GM23338 (cell line): ENCODE results near the gene PIK3C3. TPM values are rescaled to one million over a fixed set of nuclear protein-coding genes. Genes with fewer than 3 reads are reported as not detected.

ENCODE experiments used
- ATAC-seq: fragments of 200-7000 bp; cut with Tn5 transposase; 3 replicates; pipeline ENCODE4 v1.9.1; 2020
- DNase-seq: peaks from one replicate; pipeline ENCODE4 v3.0.0-alpha.2; 2015; ENCODE audit warnings: low spot score
- H2AFZ ChIP-seq: fragments of 200-600 bp; sonication (generic); 2 replicates; pipeline ENCODE4 v1.8.0; 2016; ENCODE audit warnings: antibody characterized with exemption, mild to moderate bottlenecking, moderate library complexity
- H3F3A ChIP-seq: fragments of 200-600 bp; sonication (generic); replicated peaks from 2 replicates; pipeline ENCODE4 v1.8.0; 2017; ENCODE audit warnings: antibody characterized with exemption, mixed run types, low read depth
- H3K27ac ChIP-seq: fragments of 200-600 bp; sonication (generic); 2 replicates; pipeline ENCODE4 v1.6.1; 2016; ENCODE audit warnings: low read depth
- H3K27me3 ChIP-seq: fragments of 200-600 bp; sonication (generic); 2 replicates; pipeline ENCODE4 v1.8.0; 2016; ENCODE audit warnings: mild to moderate bottlenecking, mixed run types, moderate library complexity; ENCODE audit not compliant: insufficient read depth
- H3K36me3 ChIP-seq: fragments of 200-600 bp; sonication (generic); 2 replicates; pipeline ENCODE4 v1.8.0; 2016; ENCODE audit warnings: mild to moderate bottlenecking; ENCODE audit not compliant: insufficient read depth
- H3K4me1 ChIP-seq: fragments of 200-600 bp; sonication (generic); 2 replicates; pipeline ENCODE4 v1.8.0; 2016; ENCODE audit warnings: mild to moderate bottlenecking, moderate library complexity; ENCODE audit not compliant: insufficient read depth
- H3K4me2 ChIP-seq: fragments of 200-600 bp; sonication (generic); 2 replicates; pipeline ENCODE4 v1.7.1; 2017; ENCODE audit warnings: mixed run types
- H3K4me3 ChIP-seq: fragments of 200-600 bp; sonication (generic); 2 replicates; pipeline ENCODE4 v1.6.1; 2016; ENCODE audit warnings: mixed run types
- H3K79me2 ChIP-seq: fragments of 200-600 bp; sonication (generic); replicated peaks from 2 replicates; pipeline ENCODE4 v1.8.0; 2017; ENCODE audit warnings: mild to moderate bottlenecking; ENCODE audit not compliant: insufficient read depth
- H3K9me2 ChIP-seq: fragments of 200-600 bp; sonication (generic); 2 replicates; pipeline ENCODE4 v1.8.0; 2017; ENCODE audit not compliant: insufficient read depth
- H4K20me1 ChIP-seq: fragments of 200-600 bp; sonication (generic); replicated peaks from 2 replicates; pipeline ENCODE4 v1.8.0; 2017; ENCODE audit warnings: mild to moderate bottlenecking; ENCODE audit not compliant: insufficient read depth
- H3K27ac Mint-ChIP-seq: 2 replicates; pipeline ENCODE4 v1.8.0; 2020; ENCODE audit warnings: inconsistent platforms, mild to moderate bottlenecking, moderate library complexity, mixed read lengths
- H3K27me3 Mint-ChIP-seq: 3 replicates; pipeline ENCODE4 v1.8.0; 2022; ENCODE audit warnings: low read depth, mild to moderate bottlenecking, moderate library complexity, mixed read lengths, inconsistent platforms; ENCODE audit not compliant: insufficient read depth, poor library complexity
- H3K36me3 Mint-ChIP-seq: 3 replicates; pipeline ENCODE4 v1.8.0; 2021; ENCODE audit warnings: low read depth, mild to moderate bottlenecking, inconsistent platforms, moderate library complexity, mixed read lengths
- H3K4me1 Mint-ChIP-seq: 3 replicates; pipeline ENCODE4 v1.8.0; 2020; ENCODE audit warnings: mild to moderate bottlenecking, inconsistent platforms, mixed read lengths
- H3K4me3 Mint-ChIP-seq: 3 replicates; pipeline ENCODE4 v1.8.0; 2021; ENCODE audit warnings: moderate library complexity, mild to moderate bottlenecking, inconsistent platforms, mixed read lengths
- H3K9me3 Mint-ChIP-seq: 3 replicates; pipeline ENCODE4 v1.8.0; 2020; ENCODE audit warnings: moderate library complexity, mild to moderate bottlenecking, inconsistent platforms, mixed read lengths
- CREB1 ChIP-seq: fragments of 250-450 bp; sonication (Bioruptor Pico); IDR thresholded peaks from 2 replicates; pipeline ENCODE4 v1.5.0; 2020; ENCODE audit warnings: low read depth, mild to moderate bottlenecking, moderate library complexity
- EZH2phosphoT487 ChIP-seq: fragments of 200-600 bp; sonication (generic); IDR thresholded peaks from one replicate; pipeline ENCODE4 v1.8.1; 2018; ENCODE audit warnings: antibody characterized with exemption; ENCODE audit not compliant: unreplicated experiment
- JUNB ChIP-seq: IDR thresholded peaks from one replicate; pipeline ENCODE4 v1.6.1; 2016; ENCODE audit warnings: antibody characterized with exemption; ENCODE audit not compliant: unreplicated experiment
- POLR2AphosphoS5 ChIP-seq: IDR thresholded peaks from 2 replicates; pipeline ENCODE4 v1.6.1; 2016; ENCODE audit warnings: antibody characterized with exemption, low read depth
- STAT1 ChIP-seq: IDR thresholded peaks from one replicate; pipeline ENCODE4 v1.6.1; 2016; ENCODE audit warnings: antibody characterized with exemption; ENCODE audit not compliant: unreplicated experiment
- ZNF114 ChIP-seq: fragments of 250-450 bp; sonication (Bioruptor Pico); IDR thresholded peaks from 2 replicates; pipeline ENCODE4 v1.5.0; 2020; ENCODE audit warnings: mild to moderate bottlenecking, moderate library complexity
- ZNF331 ChIP-seq: fragments of 250-450 bp; sonication (Bioruptor Pico); IDR thresholded peaks from 2 replicates; pipeline ENCODE4 v1.5.0; 2020; ENCODE audit warnings: low read depth, mild to moderate bottlenecking, moderate library complexity
- polyA plus RNA-seq: library from polyadenylated mRNA; unstranded; fragments of >200 nt; fragmentation: Nextera tagmentation; extraction: Ambion mirVana; gene quantifications from 2 replicates; pipeline ENCODE4 v1.2.1, GENCODE V29; 2016
- total RNA-seq: library from RNA; depleted of rRNA; stranded (reverse); fragments of >200 nt; shearing (Covaris generic); gene quantifications from 2 replicates; pipeline ENCODE4 v1.2.3, GENCODE V29; 2014
- TF ChIP-seq, protein P1 (sequence below): IDR thresholded peaks from one replicate; pipeline ENCODE4 v1.6.1; 2018; ENCODE audit warnings: antibody characterized with exemption; ENCODE audit not compliant: unreplicated experiment
- TF ChIP-seq, protein P2 (sequence below): fragments of 250-450 bp; sonication (Bioruptor Pico); IDR thresholded peaks from 2 replicates; pipeline ENCODE4 v1.5.0; 2020; ENCODE audit warnings: mild to moderate bottlenecking, moderate library complexity

Gene PIK3C3
- total and polyA plus RNA-seq, 2 experiments from 2014 or later: 25.9 to 35.4 TPM

DNA sequence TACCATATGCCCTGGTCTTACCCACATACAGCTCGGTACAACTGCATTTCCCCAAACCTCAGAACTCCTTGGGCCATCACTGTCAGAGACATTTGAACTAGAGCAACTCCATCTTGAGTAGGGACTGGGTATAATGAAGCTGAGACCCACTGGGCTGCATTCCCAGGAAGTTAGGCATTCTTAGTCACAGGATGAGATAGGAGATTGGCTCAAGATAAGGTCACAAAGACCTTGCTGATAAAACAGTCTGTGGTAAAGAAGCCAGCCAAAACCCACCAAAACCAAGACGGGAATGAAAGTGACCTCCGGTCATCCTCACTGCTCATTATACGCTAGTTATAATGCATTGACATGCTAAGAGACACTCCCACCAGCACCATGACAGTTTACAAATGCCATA is 131.3 kb downstream of the PIK3C3 start:
- no peak for ATAC-seq
- H3K4me1 ChIP-seq: no peaks in the 10 kb centered on the region
- no peak for DNase-seq
- no peaks in the 10 kb centered on the region for H3K36me3 ChIP-seq
- Mint-ChIP-seq H3K36me3 (no peaks in the 10 kb centered on the region), H3K4me1 (no peaks in the 10 kb centered on the region), H3K9me3 (no peaks in the 10 kb centered on the region), H3K27ac (peak overlapping the region; percentile 39; the same call in 1 of the 2 replicates), H3K4me3 (no peak overlapping the region), H3K27me3 (no peaks in the 10 kb centered on the region)
- H3K4me2 ChIP-seq: no peak overlapping the region
- H4K20me1 ChIP-seq: no peaks in the 10 kb centered on the region
- H3F3A ChIP-seq: no peaks in the 10 kb centered on the region
- H3K27me3 ChIP-seq: no peaks in the 10 kb centered on the region
- TF ChIP-seq, protein P1, sequence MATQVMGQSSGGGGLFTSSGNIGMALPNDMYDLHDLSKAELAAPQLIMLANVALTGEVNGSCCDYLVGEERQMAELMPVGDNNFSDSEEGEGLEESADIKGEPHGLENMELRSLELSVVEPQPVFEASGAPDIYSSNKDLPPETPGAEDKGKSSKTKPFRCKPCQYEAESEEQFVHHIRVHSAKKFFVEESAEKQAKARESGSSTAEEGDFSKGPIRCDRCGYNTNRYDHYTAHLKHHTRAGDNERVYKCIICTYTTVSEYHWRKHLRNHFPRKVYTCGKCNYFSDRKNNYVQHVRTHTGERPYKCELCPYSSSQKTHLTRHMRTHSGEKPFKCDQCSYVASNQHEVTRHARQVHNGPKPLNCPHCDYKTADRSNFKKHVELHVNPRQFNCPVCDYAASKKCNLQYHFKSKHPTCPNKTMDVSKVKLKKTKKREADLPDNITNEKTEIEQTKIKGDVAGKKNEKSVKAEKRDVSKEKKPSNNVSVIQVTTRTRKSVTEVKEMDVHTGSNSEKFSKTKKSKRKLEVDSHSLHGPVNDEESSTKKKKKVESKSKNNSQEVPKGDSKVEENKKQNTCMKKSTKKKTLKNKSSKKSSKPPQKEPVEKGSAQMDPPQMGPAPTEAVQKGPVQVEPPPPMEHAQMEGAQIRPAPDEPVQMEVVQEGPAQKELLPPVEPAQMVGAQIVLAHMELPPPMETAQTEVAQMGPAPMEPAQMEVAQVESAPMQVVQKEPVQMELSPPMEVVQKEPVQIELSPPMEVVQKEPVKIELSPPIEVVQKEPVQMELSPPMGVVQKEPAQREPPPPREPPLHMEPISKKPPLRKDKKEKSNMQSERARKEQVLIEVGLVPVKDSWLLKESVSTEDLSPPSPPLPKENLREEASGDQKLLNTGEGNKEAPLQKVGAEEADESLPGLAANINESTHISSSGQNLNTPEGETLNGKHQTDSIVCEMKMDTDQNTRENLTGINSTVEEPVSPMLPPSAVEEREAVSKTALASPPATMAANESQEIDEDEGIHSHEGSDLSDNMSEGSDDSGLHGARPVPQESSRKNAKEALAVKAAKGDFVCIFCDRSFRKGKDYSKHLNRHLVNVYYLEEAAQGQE: no peak
- no peak overlapping the region for H3K4me3 ChIP-seq
- no peak overlapping the region for H3K27ac ChIP-seq
- no peaks in the 10 kb centered on the region for H3K79me2 ChIP-seq
- no peaks in the 10 kb centered on the region for H3K9me2 ChIP-seq
- no peak overlapping the region for H2AFZ ChIP-seq

DNA sequence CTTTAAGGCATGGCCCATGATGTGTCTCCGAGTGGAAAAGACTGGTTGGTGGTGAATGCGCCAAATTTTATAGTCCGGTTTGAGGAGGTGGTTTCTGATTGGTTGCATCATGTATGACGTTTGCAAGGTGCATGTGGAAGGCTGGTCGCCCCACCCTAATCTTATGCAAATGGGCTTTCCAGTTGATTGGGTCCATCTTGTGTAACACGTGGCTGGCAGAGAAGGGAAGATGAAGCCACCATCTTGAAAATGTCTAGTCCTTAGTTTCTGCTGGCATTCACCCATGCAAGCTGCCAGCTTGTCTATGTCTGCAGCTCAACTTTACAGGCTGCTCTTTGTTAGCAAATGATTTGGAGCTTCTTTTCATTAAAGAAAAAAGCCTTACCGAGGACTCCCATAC is 132.2 kb downstream of the PIK3C3 start:
- H3K27ac Mint-ChIP-seq: no peak overlapping the region
- Histone ChIP-seq H4K20me1 (no peaks in the 10 kb centered on the region), H3K27ac (no peak overlapping the region), H3K9me2 (no peaks in the 10 kb centered on the region), H3K79me2 (no peaks in the 10 kb centered on the region), H3F3A (no peaks in the 10 kb centered on the region), H3K4me1 (no peaks in the 10 kb centered on the region), H3K4me2 (no peak overlapping the region), H3K36me3 (no peaks in the 10 kb centered on the region), H3K27me3 (no peaks in the 10 kb centered on the region), H2AFZ (no peak overlapping the region), H3K4me3 (no peak overlapping the region)
- no peak overlapping the region for H3K4me3 Mint-ChIP-seq
- H3K36me3 Mint-ChIP-seq: no peaks in the 10 kb centered on the region
- no peaks in the 10 kb centered on the region for H3K9me3 Mint-ChIP-seq
- DNase-seq (no peak), ATAC-seq (no peak)
- H3K27me3 Mint-ChIP-seq: no peaks in the 10 kb centered on the region
- H3K4me1 Mint-ChIP-seq: no peaks in the 10 kb centered on the region
- TF ChIP-seq CREB1 (CRISPR knock-in tag): no peak
- TF ChIP-seq, protein P2, sequence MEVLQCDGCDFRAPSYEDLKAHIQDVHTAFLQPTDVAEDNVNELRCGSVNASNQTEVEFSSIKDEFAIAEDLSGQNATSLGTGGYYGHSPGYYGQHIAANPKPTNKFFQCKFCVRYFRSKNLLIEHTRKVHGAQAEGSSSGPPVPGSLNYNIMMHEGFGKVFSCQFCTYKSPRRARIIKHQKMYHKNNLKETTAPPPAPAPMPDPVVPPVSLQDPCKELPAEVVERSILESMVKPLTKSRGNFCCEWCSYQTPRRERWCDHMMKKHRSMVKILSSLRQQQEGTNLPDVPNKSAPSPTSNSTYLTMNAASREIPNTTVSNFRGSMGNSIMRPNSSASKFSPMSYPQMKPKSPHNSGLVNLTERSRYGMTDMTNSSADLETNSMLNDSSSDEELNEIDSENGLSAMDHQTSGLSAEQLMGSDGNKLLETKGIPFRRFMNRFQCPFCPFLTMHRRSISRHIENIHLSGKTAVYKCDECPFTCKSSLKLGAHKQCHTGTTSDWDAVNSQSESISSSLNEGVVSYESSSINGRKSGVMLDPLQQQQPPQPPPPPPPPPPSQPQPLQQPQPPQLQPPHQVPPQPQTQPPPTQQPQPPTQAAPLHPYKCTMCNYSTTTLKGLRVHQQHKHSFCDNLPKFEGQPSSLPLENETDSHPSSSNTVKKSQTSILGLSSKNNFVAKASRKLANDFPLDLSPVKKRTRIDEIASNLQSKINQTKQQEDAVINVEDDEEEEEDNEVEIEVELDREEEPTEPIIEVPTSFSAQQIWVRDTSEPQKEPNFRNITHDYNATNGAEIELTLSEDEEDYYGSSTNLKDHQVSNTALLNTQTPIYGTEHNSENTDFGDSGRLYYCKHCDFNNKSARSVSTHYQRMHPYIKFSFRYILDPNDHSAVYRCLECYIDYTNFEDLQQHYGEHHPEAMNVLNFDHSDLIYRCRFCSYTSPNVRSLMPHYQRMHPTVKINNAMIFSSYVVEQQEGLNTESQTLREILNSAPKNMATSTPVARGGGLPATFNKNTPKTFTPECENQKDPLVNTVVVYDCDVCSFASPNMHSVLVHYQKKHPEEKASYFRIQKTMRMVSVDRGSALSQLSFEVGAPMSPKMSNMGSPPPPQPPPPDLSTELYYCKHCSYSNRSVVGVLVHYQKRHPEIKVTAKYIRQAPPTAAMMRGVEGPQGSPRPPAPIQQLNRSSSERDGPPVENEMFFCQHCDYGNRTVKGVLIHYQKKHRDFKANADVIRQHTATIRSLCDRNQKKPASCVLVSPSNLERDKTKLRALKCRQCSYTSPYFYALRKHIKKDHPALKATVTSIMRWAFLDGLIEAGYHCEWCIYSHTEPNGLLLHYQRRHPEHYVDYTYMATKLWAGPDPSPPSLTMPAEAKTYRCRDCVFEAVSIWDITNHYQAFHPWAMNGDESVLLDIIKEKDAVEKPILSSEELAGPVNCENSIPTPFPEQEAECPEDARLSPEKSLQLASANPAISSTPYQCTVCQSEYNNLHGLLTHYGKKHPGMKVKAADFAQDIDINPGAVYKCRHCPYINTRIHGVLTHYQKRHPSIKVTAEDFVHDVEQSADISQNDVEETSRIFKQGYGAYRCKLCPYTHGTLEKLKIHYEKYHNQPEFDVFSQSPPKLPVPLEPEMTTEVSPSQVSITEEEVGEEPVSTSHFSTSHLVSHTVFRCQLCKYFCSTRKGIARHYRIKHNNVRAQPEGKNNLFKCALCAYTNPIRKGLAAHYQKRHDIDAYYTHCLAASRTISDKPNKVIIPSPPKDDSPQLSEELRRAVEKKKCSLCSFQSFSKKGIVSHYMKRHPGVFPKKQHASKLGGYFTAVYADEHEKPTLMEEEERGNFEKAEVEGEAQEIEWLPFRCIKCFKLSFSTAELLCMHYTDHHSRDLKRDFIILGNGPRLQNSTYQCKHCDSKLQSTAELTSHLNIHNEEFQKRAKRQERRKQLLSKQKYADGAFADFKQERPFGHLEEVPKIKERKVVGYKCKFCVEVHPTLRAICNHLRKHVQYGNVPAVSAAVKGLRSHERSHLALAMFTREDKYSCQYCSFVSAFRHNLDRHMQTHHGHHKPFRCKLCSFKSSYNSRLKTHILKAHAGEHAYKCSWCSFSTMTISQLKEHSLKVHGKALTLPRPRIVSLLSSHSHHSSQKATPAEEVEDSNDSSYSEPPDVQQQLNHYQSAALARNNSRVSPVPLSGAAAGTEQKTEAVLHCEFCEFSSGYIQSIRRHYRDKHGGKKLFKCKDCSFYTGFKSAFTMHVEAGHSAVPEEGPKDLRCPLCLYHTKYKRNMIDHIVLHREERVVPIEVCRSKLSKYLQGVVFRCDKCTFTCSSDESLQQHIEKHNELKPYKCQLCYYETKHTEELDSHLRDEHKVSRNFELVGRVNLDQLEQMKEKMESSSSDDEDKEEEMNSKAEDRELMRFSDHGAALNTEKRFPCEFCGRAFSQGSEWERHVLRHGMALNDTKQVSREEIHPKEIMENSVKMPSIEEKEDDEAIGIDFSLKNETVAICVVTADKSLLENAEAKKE (CRISPR knock-in tag): no peak
- no peak for TF ChIP-seq POLR2AphosphoS5
- TF ChIP-seq STAT1: no peak
- no peak for TF ChIP-seq JUNB
- no peak for TF ChIP-seq EZH2phosphoT487
- no peak for TF ChIP-seq ZNF331 (CRISPR knock-in tag)
- TF ChIP-seq ZNF114 (CRISPR knock-in tag): no peak
- TF ChIP-seq, protein P1: no peak
